GM19023 (cell line): ENCODE results near the gene GAL.

Experiments
- ATAC-seq: cut with Tn5 transposase; IDR thresholded peaks from one replicate; pipeline ENCODE4 v1.9.1; 2021; ENCODE audit warnings: mild to moderate bottlenecking, moderate library complexity; ENCODE audit not compliant: unreplicated experiment

The GAL gene

GRCh38 chr11:68658661-68659060 lies 25.7 kb upstream of the GAL start:
- ATAC-seq: no peak

- no peak for ATAC-seq
Observed at GRCh38 chr11:68659158-68659921, 25.0 kb upstream of the GAL start.

GRCh38 chr11:68660066-68660810 lies 24.1 kb upstream of the GAL start:
- no peak for ATAC-seq

- no peak for ATAC-seq
Observed at GRCh38 chr11:68661014-68661413, 23.3 kb upstream of the GAL start.

- no peak for ATAC-seq
Observed at GRCh38 chr11:68661697-68662603, 22.4 kb upstream of the GAL start.

GRCh38 chr11:68663482-68664010 lies 20.8 kb upstream of the GAL start:
- ATAC-seq: no peak

GRCh38 chr11:68664141-68664540 lies 20.2 kb upstream of the GAL start:
- ATAC-seq: no peak

- no peak for ATAC-seq
Observed at GRCh38 chr11:68664906-68665305, 19.4 kb upstream of the GAL start.

GRCh38 chr11:68665436-68665835 lies 18.9 kb upstream of the GAL start:
- no peak for ATAC-seq

- no peak for ATAC-seq
Observed at GRCh38 chr11:68666849-68667248, 17.5 kb upstream of the GAL start.

GRCh38 chr11:68667511-68668500 lies 16.5 kb upstream of the GAL start:
- no peak for ATAC-seq

- no peak for ATAC-seq
Observed at GRCh38 chr11:68669301-68670090, 14.8 kb upstream of the GAL start.

- no peak for ATAC-seq
Observed at GRCh38 chr11:68670208-68670992, 13.9 kb upstream of the GAL start.

GRCh38 chr11:68673306-68673945 lies 10.9 kb upstream of the GAL start:
- no peak for ATAC-seq

GRCh38 chr11:68673991-68674390 lies 10.4 kb upstream of the GAL start:
- no peak for ATAC-seq

- ATAC-seq: no peak
Observed at GRCh38 chr11:68674461-68674860, 9.9 kb upstream of the GAL start.

GRCh38 chr11:68677432-68677831 lies 6.9 kb upstream of the GAL start:
- ATAC-seq: no peak

- ATAC-seq: no peak
Observed at GRCh38 chr11:68678031-68678441, 6.3 kb upstream of the GAL start.
